Gastrocnemius medialis (tissue), 4 donors: ENCODE results near the gene HDAC10. TPM values are rescaled to one million over a fixed set of nuclear protein-coding genes. Genes with fewer than 3 reads are reported as not detected.

Source experiments
- ATAC-seq, 2 donors: fragments of 150-250 bp; one replicate each; pipeline ENCODE4 v1.9.1; 2016
- DNase-seq, 2 donors: peaks; one replicate each; pipeline ENCODE4 v3.0.0-alpha.2; 2019
- H3K27ac ChIP-seq, 4 donors: fragments of 200-600 bp; sonication (generic); 1 replicate in 1 of 4; 2 replicates in 3 of 4; pipeline ENCODE4 v1.5.1; 2016 to 2018; ENCODE audit warnings: mild to moderate bottlenecking in 2 of 4, moderate library complexity in 1 of 4
- H3K27me3 ChIP-seq, 3 donors: fragments of 200-600 bp; sonication (generic) in 2 of 3; 1 replicate in 1 of 3; 2 replicates in 2 of 3; pipeline versions ENCODE4 v1.5.1 to v1.6.0; 2016 to 2019; ENCODE audit warnings: mild to moderate bottlenecking in 1 of 3, moderate library complexity in 1 of 3
- H3K36me3 ChIP-seq, 2 donors: fragments of 200-600 bp; sonication (generic) in 1 of 2; one replicate each; pipeline ENCODE4 v1.5.1; 2017 to 2018
- H3K4me1 ChIP-seq, 2 donors: fragments of 200-600 bp; sonication (generic) in 1 of 2; one replicate each; pipeline ENCODE4 v1.5.1; 2016 to 2017; ENCODE audit warnings: mild to moderate bottlenecking in 2 of 2
- H3K4me3 ChIP-seq, 4 donors: fragments of 200-600 bp; sonication (generic) in 3 of 4; 1 replicate in 1 of 4; 2 replicates in 3 of 4; pipeline ENCODE4 v1.5.1; 2016 to 2019; ENCODE audit warnings: mild to moderate bottlenecking in 2 of 4
- H3K9me3 ChIP-seq, 3 donors: fragments of 200-600 bp; sonication (generic) in 2 of 3; 1 replicate in 1 of 3; 2 replicates in 2 of 3; pipeline ENCODE4 v1.5.1; 2016 to 2019
- POLR2A ChIP-seq, 2 donors: fragments of 450-650 bp; IDR thresholded peaks; one replicate each; pipeline ENCODE4 v1.6.1; 2017; ENCODE audit warnings: antibody characterized with exemption in 2 of 2, mild to moderate bottlenecking in 2 of 2, moderate library complexity in 2 of 2
- in situ Hi-C, 4 donors: fragments of 200-750 bp; cut with MboI; loops; one replicate each; pipeline versions ENCODE4 v1.15.0 to v1.8.0; 2017; ENCODE audit warnings: low sequenced_read_pairs in 4 of 4
- intact Hi-C: fragments of 100-400 bp; cut with DNase I; formaldehyde crosslinking; loops from one replicate; pipeline ENCODE4 v1.15.1; 2023; ENCODE audit warnings: low total_unique reads
- total RNA-seq, 4 donors: library from RNA; depleted of rRNA; stranded (reverse); fragments of >200 nt; gene quantifications; one replicate each; pipeline versions ENCODE4 v1.1.0 to v1.2.3, GENCODE V29; 2016
- TF ChIP-seq, protein P1 (sequence below), 5 experiments: fragments of 450-650 bp in 3 of 5; fragments of 200-600 bp in 2 of 5; sonication (generic) in 2 of 5; IDR thresholded peaks in 4 of 5; conservative IDR thresholded peaks in 1 of 5; 1 replicate in 4 of 5; 2 replicates in 1 of 5; pipeline ENCODE4 v1.5.1; 2016 to 2019; ENCODE audit warnings: antibody characterized with exemption in 5 of 5, mild to moderate bottlenecking in 3 of 5, moderate library complexity in 3 of 5

The HDAC10 gene
- total RNA-seq, 4 donors from 2014 or later = 4.1 to 24.9 (median 8.6) TPM

DNA sequence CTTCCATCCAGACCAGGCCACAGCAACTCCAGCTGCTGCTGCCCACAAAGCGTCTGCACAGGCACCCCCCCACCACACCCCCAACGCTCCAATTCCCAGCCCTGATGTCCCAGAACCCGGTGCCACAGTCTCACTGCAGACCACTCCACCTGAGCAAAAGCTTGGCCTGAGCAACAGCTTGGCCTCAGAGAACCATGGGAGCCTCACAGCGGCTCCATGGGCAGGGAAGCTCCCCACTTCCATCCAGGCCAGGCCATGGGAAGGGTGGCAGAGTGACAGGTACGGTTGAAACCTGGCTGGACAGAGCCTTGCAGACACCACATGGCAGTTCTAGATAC, 43.2 kb upstream of the HDAC10 start:
- in situ Hi-C loops (no loop called here), intact Hi-C loops (no loop called here)
- Histone ChIP-seq H3K9me3 (no peaks in the 10 kb centered on the region), H3K27me3 (no peaks in the 10 kb centered on the region), H3K27ac (peak overlapping the region in 3 of 4 donors; percentile 2 to 68 (median 51)), H3K36me3 (no peaks in the 10 kb centered on the region), H3K4me1 (peaks cover 5 to 12% of the 10 kb centered on the region in 2 donors), H3K4me3 (peak overlapping the region in 1 of 4 donors; percentile 34)
- DNase-seq (no peak), ATAC-seq (no peak)
- no peak for TF ChIP-seq POLR2A (IDR thresholded peaks at IDR 0.05)

DNA sequence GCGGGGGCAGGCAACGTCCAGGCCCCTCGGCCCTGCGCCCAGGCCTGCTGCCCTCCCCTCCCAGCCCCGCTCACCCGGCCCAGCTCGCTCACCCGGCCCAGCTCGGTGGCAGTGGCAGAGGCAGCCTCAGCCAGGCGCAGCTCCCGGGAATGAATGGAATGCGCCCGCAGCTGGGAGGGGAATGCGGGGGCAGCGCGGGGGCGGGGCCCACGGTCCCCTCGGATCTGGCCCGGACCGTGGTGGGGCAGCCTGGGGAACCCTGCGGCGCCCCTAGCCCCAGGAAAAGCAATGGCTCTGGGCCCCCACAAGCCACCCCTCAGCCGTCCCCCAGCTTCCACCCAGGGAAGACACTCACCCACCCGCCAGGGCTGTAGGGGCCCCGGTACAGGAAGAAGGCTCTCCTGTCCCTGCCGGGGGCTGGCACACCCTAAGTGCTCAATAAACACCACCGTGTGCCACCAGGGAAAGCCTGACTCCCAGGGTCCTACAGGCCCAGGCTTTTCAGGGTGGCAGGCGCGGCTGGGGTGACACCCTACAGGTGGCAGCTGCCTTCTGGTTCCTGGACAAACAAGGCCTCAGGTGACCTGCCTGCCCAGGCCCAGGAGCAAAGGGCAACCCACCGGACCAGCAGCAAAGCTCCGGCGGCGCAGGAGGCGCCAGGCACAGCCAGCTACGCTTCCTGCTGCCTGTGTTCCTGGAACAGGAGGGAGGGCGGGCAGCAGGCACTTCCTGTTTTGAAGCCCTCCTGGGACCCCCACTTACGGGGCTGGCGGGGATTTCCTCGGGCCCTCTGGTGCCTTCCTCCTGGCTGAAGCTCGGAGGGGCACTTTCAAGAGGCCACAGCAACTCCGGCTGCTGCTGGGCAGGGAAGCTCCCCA, 42.6 kb upstream of the HDAC10 start:
- DNase-seq (no peak), ATAC-seq (no peak)
- in situ Hi-C loops (no loop called here), intact Hi-C loops (no loop called here)
- peak overlapping the region in 3 of 4 donors; percentile 17 to 34 (median 31) for H3K4me3 ChIP-seq
- H3K4me1 ChIP-seq = peaks cover 5 to 10% of the 10 kb centered on the region in 2 donors
- no peaks in the 10 kb centered on the region for H3K27me3 ChIP-seq
- H3K9me3 ChIP-seq = no peaks in the 10 kb centered on the region
- TF ChIP-seq, protein P1, sequence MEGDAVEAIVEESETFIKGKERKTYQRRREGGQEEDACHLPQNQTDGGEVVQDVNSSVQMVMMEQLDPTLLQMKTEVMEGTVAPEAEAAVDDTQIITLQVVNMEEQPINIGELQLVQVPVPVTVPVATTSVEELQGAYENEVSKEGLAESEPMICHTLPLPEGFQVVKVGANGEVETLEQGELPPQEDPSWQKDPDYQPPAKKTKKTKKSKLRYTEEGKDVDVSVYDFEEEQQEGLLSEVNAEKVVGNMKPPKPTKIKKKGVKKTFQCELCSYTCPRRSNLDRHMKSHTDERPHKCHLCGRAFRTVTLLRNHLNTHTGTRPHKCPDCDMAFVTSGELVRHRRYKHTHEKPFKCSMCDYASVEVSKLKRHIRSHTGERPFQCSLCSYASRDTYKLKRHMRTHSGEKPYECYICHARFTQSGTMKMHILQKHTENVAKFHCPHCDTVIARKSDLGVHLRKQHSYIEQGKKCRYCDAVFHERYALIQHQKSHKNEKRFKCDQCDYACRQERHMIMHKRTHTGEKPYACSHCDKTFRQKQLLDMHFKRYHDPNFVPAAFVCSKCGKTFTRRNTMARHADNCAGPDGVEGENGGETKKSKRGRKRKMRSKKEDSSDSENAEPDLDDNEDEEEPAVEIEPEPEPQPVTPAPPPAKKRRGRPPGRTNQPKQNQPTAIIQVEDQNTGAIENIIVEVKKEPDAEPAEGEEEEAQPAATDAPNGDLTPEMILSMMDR (IDR thresholded peaks at IDR 0.05 in 4 of 5, conservative IDR thresholded peaks at IDR 0.05 in 1 of 5) = no peak
- no peak for TF ChIP-seq POLR2A (IDR thresholded peaks at IDR 0.05)
- peak overlapping the region in 3 of 4 donors; percentile 2 to 68 (median 51) for H3K27ac ChIP-seq
- no peaks in the 10 kb centered on the region for H3K36me3 ChIP-seq

DNA sequence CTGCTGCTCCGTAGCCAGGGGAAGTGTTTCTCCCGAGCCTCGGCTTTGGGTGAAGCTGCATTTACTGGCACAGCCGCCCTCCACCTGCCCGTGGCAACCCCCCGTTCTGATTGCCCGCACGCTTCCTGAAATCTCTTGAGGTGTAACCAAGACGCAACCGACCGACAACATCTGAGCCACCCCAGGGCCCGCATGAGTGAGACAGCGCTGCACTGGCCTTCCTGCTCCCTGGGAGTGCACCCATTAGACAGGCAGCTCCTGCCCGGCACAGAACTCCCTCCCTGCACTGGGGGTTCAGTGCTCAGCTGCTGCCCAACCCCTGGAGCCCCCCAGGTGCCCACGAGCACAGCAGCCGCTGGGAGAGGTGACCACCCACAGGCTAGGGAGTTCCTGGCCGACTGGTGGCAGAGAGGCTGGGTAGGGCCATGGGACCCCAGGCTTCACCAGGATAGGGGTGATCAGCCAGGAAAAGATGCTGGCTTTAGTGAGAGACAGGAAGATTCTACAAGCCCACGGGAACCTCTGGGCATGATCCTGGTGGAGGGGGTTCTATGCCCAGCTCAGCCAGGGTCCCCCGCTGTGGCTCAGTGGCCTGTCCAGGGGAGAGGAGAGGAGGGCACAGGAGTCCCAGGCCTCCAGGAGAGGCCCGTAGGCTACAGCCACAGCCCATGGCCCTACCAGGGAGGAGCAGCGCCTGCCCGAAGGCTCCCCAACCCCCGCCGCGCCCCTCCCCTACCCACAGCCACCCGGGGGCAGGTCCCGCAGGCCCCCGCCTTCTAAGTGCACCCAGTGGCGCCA, 41.8 kb upstream of the HDAC10 start:
- in situ Hi-C loops = no loop called here
- Histone ChIP-seq H3K4me1 (peaks cover 5 to 10% of the 10 kb centered on the region in 2 donors), H3K27me3 (no peaks in the 10 kb centered on the region), H3K36me3 (no peaks in the 10 kb centered on the region), H3K4me3 (peak overlapping the region in 3 of 4 donors; percentile 17 to 34 (median 31)), H3K9me3 (no peaks in the 10 kb centered on the region), H3K27ac (peak overlapping the region in 2 of 4 donors; percentile 2 to 68)
- TF ChIP-seq, protein P1 (IDR thresholded peaks at IDR 0.05 in 4 of 5, conservative IDR thresholded peaks at IDR 0.05 in 1 of 5) = no peak
- TF ChIP-seq POLR2A (IDR thresholded peaks at IDR 0.05) = no peak
- no peak for DNase-seq
- no peak for ATAC-seq
- intact Hi-C loops = no loop called here

DNA sequence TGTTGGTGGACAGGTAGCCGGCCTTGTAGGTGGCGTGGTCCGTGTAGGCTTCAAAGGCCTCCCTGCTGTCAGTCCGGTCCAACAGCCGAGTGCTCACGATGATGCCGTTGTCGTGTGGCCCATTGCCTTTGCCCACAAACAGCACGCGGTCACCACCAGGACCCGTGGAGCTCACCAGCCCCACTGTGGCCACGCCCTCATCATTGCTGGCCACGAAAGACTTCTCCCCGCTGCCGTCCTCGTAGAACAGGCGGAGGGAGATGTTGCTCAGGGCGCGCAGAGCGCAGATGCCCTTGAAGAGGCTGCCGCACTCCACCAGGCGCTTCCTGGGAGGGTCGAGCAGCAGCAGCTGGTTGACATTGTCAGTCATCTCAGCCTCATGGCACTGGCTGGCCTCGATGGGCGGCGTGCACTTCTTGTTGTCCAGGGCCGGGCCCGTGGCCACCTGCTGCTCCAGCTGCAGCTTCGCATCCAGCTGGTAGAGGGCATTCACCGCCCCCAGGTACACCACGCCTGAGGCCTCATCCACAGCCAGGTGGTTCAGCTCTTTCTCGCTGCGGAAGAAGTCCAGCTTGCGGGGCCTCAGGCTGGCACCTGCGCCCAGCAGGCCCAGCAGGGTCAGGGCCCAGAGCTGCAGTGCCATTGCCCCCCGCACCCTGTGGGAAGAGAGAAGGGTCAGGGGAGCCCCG, 39.0 kb upstream of the HDAC10 start:
- intact Hi-C loops (no loop called here), in situ Hi-C loops (no loop called here)
- no peak for TF ChIP-seq POLR2A (IDR thresholded peaks at IDR 0.05)
- TF ChIP-seq, protein P1 (IDR thresholded peaks at IDR 0.05 in 4 of 5, conservative IDR thresholded peaks at IDR 0.05 in 1 of 5) = no peak
- Histone ChIP-seq H3K27me3 (no peaks in the 10 kb centered on the region), H3K9me3 (no peaks in the 10 kb centered on the region), H3K27ac (no peak overlapping the region), H3K4me3 (no peak overlapping the region), H3K4me1 (peaks cover 5 to 10% of the 10 kb centered on the region in 2 donors), H3K36me3 (no peaks in the 10 kb centered on the region)
- no peak for DNase-seq
- no peak for ATAC-seq
